GM18867 (cell line): Measurements from ENCODE around the gene FBXL15.
A peak's percentile ranks its signal among the peaks of the same experiment; 100 is the strongest.

Source experiments
- ATAC-seq: cut with Tn5 transposase; IDR thresholded peaks from one replicate; pipeline ENCODE4 v1.9.1; 2021; ENCODE audit warnings: mild to moderate bottlenecking, moderate library complexity; ENCODE audit not compliant: unreplicated experiment

The FBXL15 gene, protein sequence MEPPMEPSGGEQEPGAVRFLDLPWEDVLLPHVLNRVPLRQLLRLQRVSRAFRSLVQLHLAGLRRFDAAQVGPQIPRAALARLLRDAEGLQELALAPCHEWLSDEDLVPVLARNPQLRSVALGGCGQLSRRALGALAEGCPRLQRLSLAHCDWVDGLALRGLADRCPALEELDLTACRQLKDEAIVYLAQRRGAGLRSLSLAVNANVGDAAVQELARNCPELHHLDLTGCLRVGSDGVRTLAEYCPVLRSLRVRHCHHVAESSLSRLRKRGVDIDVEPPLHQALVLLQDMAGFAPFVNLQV

DNA sequence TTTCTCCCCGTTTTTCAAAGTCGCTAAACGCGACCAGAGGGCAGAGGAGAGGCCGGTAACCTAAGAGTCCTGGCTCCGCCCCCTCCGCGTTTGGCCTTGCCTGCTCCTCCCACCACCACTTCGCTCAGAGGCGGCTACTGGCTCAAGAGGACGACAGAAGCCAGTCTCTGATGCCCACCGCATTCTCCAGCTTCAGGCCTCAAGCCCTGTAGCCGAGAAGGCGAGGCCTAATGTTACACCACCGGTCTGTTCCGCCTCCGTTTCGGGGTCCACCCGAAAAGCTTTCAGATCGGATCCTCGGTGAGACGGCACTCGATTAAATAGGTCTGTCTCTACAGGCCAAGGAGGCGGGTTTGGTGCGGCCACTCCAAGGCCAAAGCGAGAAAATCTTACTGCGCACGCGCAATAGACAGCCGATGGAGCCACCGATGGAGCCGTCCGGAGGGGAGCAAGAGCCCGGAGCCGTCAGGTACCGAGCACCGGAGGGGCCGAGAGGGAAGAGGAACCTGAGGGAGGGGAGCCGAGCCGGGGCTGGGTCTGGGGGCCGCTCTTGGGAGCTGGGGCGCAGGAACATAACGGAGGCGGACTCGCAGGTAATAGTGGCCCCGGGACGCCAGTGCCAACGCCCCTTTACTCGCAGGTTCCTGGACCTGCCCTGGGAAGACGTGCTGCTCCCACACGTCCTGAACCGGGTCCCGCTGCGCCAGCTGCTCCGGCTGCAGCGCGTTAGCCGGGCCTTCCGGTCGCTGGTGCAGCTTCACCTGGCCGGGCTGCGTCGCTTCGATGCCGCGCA lies at the start of gene FBXL15:
Gene FBXL15 (plus strand): TSS at position 123 of the 793 bp plus-strand sequence. CDS start 294 bp downstream, at position 417.
- ATAC-seq = peak; percentile 76

DNA sequence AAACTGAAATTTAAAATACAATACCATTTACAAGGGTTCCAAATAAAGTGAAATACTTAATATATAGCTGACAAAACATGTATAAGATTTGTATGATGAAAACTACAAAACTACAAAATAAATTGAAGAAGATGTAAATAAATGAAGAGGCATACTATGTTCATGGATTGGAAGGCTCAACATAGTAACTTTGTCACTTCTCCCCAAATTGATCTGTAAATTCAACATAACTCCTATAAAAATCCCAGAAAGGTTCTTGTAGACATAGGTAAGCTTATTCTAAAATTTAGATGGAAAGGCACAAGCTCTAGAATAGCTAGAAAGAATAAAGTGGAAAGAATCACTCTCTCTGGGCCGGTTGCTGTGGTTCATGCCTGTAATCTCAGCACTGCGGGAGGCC lies 49.3 kb upstream of the FBXL15 start:
- ATAC-seq = no peak

DNA sequence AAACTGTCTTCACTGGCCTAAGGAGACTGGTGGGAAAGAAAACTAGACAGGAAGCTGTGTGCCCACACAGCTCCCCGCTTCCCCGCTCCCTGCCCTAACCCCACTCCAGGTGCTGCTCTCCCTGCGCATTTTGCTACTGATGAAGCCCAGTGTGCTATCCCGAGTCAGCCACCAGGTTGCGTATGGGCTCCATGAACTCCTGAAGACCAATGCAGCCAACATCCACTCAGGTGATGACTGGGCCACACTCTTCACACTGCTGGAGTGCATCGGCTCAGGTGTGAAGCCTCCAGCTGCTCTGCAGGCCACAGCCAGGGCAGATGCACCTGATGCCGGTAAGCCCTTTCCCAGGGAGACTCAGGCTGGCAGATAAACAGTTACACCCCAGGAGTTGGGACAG lies 45.4 kb upstream of the FBXL15 start:
- ATAC-seq = no peak

DNA sequence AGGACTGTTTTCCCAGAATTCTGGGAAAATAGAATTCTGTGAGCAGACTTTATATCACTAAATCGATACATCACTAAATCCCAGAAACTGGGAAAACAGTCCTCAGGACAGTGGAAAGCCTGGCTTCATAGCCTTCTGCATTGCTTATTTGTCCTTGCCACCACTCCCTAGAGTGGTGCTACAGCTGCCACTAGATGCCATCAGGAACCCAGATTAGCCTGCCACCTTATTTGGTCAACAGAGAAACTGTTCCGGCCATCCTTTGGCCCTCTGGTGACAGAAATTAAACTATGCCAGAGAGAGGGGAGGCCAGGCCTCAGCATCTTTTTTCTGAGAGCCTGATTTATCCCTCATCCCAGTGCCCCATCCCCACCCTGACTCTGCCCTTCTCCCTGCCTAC lies 44.8 kb upstream of the FBXL15 start:
- no peak for ATAC-seq

DNA sequence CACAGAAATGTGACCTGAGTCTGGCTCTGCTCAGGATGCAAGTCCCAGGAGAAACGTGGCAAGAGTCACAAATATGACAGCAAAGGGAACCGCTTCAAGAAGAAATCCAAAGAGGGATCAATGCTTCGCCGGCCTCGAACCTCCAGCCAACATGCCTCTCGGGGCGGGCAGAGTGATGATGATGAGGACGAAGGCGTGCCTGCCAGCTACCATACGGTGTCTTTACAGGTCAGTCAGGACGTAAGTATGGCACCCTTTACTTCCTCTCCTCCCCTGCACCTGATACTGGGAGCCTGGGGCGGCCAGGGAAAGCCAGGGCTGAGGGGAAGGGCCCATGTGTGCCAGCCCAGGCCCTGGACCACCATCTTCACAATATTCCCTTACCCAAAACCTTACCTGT lies 43.7 kb upstream of the FBXL15 start:
- no peak for ATAC-seq

DNA sequence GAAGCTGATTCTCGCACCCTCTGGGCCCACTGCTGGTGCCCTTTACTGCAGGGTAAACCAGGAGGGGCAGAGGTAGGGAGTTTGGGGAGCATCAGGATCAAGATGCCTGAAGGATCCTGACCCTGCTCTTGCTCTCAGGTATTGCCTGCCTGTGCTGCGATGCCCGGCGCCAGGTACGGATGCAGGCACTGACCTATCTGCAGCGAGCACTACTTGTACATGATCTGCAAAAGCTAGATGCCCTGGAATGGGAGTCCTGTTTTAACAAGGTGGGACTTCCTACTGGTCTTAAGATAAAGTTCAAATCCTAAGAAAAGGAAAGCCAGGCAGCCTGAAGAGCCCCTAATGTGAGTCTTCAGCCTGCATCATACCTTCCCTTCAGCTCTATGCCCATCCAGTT lies 41.3 kb upstream of the FBXL15 start:
- ATAC-seq = no peak

DNA sequence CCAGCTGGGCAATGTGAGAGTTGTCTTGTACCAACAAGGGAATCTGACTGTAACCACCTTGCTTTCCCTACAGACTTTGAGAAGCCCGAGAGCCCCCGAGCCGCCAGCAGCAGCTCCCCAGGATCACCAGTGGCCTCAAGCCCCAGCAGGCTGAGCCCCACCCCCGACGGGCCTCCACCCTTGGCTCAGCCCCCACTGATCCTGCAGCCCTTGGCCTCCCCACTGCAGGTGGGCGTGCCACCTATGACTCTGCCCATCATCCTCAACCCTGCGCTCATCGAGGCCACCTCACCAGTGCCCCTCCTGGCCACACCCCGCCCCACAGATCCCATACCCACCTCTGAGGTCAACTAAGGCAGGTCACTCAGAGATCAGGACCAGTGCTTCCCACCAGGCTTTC lies 38.7 kb upstream of the FBXL15 start:
- ATAC-seq = no peak

DNA sequence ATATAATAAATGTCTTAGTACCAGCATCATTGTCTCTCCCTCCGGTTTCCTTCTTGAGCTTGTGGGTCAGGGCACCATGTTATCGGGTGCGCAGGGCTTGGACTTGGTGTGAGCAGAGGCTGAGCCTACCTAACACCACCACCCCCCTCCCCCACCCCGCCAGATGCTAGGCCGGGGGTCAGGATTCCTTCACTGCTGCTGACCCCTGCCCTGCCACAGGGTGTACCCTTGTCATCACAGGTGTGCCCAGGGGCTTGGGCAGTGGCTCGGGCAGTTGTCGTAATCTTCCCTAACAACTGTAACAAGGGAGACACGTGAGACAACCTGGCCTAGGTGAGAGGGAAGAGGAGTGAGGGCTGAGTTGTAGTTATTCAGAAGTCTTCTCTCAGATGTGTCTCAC lies 37.8 kb upstream of the FBXL15 start:
- ATAC-seq = no peak

DNA sequence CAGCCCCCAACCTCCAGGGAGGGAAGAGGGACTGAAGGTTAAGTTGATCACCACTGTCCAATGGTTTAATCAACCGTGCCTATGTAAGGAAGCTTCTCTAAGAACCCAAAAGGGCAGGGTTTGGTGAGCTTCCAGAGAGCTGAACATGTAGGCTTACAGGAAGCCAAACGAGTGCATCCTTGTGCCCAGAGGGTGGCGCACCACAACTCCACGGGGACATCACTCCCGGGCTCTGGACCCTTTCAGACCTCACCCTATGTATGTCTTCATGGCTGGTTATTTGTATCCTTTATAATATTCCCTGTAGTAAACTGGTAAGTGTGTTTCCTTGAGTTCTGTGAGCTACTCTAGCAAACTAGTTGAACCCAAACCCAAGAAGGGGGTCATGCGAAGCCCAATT lies 36.6 kb upstream of the FBXL15 start:
- no peak for ATAC-seq

DNA sequence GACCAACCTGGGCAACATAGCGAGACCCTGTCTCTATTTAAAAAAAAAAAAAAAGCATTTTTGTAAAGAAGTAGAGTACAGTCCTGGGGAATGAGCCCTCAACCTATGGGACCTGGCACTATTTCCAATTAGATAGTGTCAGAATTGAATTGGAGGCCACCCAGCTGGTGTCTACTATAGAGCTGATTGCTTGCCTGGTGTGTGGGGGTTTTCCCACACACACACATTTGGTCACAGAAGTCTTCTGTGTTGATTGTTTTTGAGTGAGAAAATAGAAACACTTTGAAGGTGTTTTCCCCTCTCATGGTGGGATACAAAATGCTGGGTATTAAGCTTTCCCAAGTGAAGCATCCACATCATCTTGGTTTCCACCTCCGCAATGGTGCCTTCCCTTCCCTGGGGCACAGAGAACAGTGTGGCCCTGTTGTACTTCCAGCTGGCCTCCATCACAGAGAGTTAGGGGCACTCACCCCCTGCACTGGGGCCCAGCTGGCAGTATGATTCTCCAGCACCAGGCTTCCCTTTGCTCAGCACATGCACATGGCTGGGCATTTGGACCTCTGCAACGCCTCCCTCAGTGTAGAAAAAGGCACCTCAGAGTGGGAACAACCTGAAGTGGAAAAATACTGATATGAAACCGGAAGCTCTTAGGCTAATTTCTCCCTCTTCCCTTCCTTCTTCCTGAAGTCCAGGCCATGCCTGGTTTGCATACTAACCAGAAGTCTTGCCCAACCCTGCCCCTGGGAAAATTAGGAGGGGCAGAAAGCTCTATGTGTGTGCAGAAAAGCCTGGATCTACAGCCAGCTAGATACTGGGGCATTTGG lies 35.8 kb upstream of the FBXL15 start:
- ATAC-seq = no peak

DNA sequence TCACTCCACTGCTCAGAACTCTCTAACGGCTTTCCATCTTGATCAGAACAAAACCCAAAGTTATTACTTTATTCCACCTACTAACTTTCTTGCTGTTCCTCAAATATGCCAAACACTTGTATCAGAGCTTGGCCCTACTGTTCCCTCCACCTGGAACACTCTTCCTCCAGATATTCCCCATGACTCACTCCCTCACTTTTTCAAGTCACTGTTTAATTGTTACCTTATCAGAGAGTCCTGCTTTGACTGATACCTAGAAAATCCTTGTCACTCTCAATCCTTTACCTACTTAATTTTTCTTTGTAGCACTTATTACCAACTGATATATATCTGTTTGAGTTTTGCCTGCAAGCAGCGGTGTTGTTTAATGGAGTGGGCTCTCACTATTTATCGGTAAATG lies 30.7 kb upstream of the FBXL15 start:
- ATAC-seq = no peak

DNA sequence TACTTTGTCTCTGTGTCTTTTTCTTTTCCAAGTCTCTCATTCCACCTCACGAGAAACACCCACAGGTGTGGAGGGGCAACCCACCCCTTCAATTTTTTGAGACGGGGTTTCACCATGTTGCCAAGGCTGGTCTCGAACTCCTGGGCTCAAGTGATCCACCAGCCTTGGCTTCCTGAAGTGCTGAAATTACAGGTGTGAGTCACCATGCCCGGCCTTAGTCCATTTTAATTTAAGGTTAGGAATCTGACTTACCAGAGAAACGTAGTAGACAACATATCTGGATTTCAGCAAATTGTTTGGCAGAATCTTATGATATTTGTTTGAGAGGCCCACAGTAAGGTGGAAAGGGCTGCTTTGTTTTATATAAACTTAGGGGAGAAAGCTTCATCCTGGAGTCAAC lies 28.3 kb upstream of the FBXL15 start:
- ATAC-seq = no peak

DNA sequence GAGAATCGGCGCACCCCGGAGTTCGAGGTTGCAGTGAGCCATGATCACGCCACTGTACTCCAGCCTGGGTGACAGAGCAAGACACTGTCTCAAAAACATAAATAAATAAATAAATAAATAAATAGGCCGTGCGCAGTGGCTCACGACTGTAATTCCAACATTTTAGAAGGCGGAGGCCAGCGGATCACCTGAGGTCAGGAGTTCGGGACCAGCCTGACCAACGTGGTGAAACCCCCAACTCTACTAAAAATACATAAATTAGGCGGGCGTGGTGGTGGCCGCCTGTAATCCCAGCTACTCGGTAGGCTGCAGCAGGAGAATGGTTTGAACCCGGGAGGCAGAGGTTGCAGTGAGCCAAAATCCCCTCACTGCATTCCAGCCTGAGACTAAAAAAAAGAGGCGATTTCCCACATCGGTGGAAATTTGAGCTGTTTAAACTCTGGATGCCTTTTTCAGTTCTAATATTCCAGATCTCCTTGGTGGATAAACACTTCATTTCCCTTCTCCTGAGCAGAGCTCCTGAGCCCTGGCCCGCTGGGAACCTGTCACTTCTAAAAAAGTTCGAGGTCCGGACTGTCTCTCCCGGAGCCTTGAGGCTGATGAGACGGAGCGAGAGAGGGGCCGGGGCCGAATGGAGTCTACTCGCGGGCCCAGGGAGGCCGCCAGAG lies 27.1 kb upstream of the FBXL15 start:
- ATAC-seq = no peak

DNA sequence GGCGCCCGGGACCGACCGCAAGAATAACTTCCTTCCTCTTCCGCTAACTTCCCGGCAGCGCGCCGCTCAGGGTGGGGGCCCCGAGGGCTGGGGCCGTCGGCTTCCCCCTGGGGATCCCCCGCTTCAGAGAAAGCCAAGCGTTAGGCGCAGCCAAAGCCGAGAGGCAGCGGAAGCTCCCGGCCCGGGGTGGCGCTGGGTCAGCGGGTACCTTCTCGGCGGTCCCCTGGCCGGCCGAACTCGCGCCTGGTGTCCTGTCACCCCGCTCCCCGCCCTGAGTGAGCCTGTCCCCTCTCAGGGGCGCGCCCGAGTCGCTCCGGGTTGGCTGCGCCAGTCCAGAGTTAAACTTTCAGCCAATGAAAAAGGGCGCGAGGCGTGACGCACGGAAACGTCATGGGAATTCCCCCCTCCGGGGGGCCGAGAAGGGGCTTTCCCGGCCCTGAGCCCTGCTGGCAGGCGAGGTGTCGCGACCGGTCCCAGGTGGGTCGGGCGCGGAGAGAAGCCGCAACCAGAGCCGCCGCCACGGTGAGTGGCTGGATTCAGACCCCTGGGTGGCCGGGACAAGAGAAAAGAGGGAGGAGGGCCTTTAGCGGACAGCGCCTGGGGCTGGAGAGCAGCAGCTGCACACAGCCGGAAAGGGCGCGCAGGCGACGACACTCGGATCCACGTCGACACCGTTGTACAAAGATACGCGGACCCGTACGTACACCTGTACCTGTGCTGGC lies 26.4 kb upstream of the FBXL15 start:
- peak; percentile 82 for ATAC-seq

DNA sequence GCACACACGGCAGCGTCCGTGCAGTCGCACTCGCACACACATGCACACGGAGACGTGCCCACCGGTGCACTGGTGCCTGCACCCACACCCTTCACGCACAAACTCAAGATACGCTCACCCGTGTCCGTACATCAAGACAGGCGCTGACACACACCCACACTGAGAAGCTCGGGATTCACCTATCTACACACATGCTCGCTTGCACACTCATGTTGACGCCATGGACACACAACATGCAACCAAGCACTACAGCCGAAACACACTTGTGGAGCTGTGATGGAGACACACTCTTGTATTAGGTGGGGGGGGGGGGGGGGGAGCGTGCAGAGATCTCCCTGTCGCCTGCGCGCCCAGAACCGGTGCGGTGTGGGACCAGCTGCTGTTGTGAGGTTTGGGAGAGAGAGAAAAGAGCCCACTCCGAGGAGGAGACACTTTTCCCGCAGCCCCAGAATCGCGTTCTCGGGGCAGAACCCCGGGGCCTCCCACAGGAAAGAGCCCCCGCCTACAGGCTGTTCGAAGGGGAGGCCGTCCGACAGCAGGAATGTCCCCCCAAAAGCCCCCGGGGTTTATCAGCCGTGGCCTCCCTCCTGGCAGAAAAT lies 25.7 kb upstream of the FBXL15 start:
- peak; percentile 1 for ATAC-seq

DNA sequence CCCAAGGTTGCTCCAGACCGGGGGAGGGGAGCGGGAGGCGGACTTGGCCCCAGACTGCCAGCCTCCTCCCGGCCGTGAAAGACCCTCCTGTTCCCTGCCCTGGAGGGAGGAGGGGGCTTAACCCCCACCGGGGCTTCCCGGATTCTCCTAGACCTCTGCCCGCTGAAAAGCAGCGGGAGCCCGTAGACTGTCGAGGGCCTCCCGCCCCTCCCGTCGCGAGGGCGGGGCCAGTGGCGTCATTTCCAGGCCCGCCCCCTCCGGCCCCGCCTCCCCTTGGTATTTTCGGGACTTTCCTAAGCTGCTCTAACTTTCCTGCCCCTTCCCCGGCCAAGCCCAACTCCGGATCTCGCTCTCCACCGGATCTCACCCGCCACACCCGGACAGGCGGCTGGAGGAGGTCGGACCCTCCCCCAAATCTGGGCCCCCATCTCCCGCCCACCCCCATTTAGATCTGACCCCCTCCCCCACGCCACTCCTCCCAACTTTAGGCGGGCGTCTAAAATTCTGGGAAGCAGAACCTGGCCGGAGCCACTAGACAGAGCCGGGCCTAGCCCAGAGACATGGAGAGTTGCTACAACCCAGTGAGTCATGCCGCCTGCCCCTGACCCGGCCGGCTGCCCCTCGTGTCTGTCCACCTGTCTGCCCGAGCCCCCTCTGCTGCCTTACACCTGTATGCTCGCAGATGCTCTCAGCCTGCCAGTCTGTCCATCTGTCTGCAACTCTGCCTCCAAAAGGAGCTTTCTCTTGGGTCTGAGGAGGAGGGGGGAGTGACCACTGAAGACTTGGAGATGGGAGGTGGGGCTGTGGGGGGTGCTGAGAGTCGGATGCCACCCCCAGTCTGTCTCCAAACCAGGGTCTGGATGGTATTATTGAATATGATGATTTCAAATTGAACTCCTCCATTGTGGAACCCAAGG lies 25.0 kb upstream of the FBXL15 start, which contains the start of gene NFKB2:
Gene NFKB2 (plus strand): TSS at position 306 of the 917 bp plus-strand sequence. CDS start 255 bp downstream, at position 561.
- peak; percentile 25 for ATAC-seq

DNA sequence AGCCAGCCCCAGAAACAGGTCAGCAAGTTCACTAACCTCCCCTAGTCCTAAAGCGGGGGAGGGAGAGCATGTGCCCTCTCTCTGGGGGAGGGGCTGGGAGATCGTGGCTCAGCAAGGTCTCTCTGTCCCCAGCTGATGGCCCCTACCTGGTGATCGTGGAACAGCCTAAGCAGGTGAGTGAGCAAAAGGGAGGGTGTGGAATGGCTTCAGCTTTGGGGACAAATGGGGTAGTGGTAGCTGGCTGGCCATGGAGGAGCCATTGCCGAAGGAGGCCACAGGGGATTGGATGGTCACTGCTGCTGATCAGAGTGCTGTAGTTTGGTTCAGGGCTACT lies 24.4 kb upstream of the FBXL15 start:
- no peak for ATAC-seq

DNA sequence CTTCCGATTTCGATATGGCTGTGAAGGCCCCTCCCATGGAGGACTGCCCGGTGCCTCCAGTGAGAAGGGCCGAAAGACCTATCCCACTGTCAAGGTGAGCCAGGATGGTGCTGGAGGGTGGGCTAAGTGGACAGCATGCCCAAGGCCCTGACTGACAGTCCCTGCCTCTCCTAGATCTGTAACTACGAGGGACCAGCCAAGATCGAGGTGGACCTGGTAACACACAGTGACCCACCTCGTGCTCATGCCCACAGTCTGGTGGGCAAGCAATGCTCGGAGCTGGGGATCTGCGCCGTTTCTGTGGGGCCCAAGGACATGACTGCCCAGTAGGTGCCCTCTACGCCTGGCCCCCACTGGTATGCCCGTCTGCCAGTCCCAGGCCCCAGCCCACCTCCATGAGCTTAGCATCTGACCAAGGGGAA lies 23.9 kb upstream of the FBXL15 start:
- no peak for ATAC-seq
